ENCODE measurements around the gene CASP14. TPM values are rescaled to one million over a fixed set of nuclear protein-coding genes. Genes with fewer than 3 reads are reported as not detected.

CASP14 gene
- total and polyA plus RNA-seq, 2 of the 8 experiments (the other 6 are each of a cell fraction or from before 2014, with no cell fraction given) = not detected

DNA sequence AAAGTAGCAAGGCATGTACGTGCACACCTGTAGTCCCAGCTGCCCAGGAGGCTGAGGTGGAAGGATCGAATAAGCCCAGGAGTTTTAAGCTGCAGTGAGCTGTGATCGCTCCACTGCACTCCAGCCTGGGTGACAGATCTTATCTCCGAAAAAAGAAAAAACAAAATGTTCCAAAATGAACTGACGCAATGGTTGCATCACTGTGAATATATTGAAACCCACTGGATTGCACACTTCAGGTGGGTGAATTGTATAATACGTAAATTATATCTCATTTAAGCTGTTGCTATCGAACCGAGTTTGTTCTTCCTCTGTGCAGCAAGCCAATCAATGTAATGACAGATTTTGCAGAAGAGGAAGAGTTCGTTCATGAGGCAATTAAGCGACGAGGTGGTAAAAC is 1.6 kb upstream of the CASP14 start:
- peaks cover 54% of the 10 kb centered on the region in 2 experiments for H3K9me3 ChIP-seq (ENCODE audit: insufficient read depth in 2 of 2, low read depth in 1 of 2, low read length in 1 of 2)
- no peak for FAIRE-seq
- POLR2A ChIA-PET (ENCODE audit: partially characterized antibody) = no interaction called here
- H2BK120ac ChIP-seq (replicated peaks; ENCODE audit: low read depth, low read length) = no peak overlapping the region
- no peak overlapping the region for H3K4ac ChIP-seq (replicated peaks; ENCODE audit: insufficient read length, low read depth, low read length)
- no peak overlapping the region for H3K23ac ChIP-seq (ENCODE audit: insufficient read length)
- no peak for TF ChIP-seq CHD2 (IDR thresholded peaks at IDR 0.05; ENCODE audit: low read length)
- no peak overlapping the region for H4K91ac ChIP-seq (replicated peaks; ENCODE audit: insufficient read length, low read length)
- no peak overlapping the region for H3K56ac ChIP-seq (replicated peaks; ENCODE audit: insufficient read length, low read depth, low read length)
- no peak overlapping the region for H3K14ac ChIP-seq (ENCODE audit: insufficient read length)
- no peaks in the 10 kb centered on the region for H4K20me1 ChIP-seq (replicated peaks in 1 of 2; ENCODE audit: control insufficient read depth in 1 of 2, insufficient read depth in 2 of 2, low read length in 2 of 2)
- no peaks in the 10 kb centered on the region for H3K79me1 ChIP-seq (ENCODE audit: low read depth, low read length)
- H3K18ac ChIP-seq (ENCODE audit: extremely low read depth, low read length) = no peak overlapping the region
- H3K4me3 ChIP-seq (ENCODE audit: extremely low read depth in 1 of 4, insufficient read depth in 2 of 4, low read depth in 3 of 4, low read length in 4 of 4) = no peak overlapping the region
- WGBS, 2 experiments (ENCODE audit: extremely low coverage in 1 of 2, insufficient coverage in 1 of 2, insufficient read length in 1 of 2, insufficient replicate concordance in 2 of 2, low coverage in 1 of 2, low lambda C conversion rate in 2 of 2, missing lambda C conversion rate in 1 of 2) = 72% methylated on average over 11 of the region's 11 CpGs; no CpG with 5 or more reads in 1 of the 2 experiments
- no peaks in the 10 kb centered on the region for H3K79me2 ChIP-seq (ENCODE audit: control insufficient read depth in 1 of 2, insufficient read depth in 2 of 2, low read length in 2 of 2)
- H3K9ac ChIP-seq (replicated peaks in 1 of 4; ENCODE audit: extremely low read depth in 1 of 4, low read depth in 3 of 4, low read length in 3 of 4) = no peak overlapping the region
- H4K5ac ChIP-seq (ENCODE audit: insufficient read length, low read depth, low read length) = no peak overlapping the region
- DNase-seq (ENCODE audit: low read depth in 1 of 2, low spot score in 2 of 2) = no peak
- no peak overlapping the region for H3K4me2 ChIP-seq (ENCODE audit: insufficient read depth in 1 of 2, low read depth in 2 of 2, low read length in 2 of 2)
- CTCF ChIA-PET (ENCODE audit: partially characterized antibody) = no interaction called here
- H2BK20ac ChIP-seq (ENCODE audit: low read length) = no peak overlapping the region
- no peak overlapping the region for H3K27ac ChIP-seq (ENCODE audit: low read depth, low read length)
- no peak overlapping the region for H2AK5ac ChIP-seq (ENCODE audit: low read depth, low read length)
- no peak overlapping the region for H2BK5ac ChIP-seq (ENCODE audit: low read depth, low read length)
- no peak overlapping the region for H2AFZ ChIP-seq (ENCODE audit: low read length)
- no peaks in the 10 kb centered on the region for H3K27me3 ChIP-seq (replicated peaks in 1 of 4; ENCODE audit: control insufficient read depth in 3 of 4, extremely low read depth in 1 of 4, insufficient read depth in 3 of 4, low read length in 3 of 4)
- H3K23me2 ChIP-seq (ENCODE audit: low read depth, low read length) = peaks cover 5% of the 10 kb centered on the region; the same call in 1 of the 2 replicates
- H2BK12ac ChIP-seq (ENCODE audit: low read depth, low read length) = no peak overlapping the region
- H2BK15ac ChIP-seq (ENCODE audit: low read length) = no peak overlapping the region
- H4K8ac ChIP-seq (ENCODE audit: extremely low read depth, insufficient read depth, low read length) = no peak overlapping the region
- no peaks in the 10 kb centered on the region for H3K4me1 ChIP-seq (replicated peaks in 1 of 4; ENCODE audit: control insufficient read depth in 3 of 4, insufficient read depth in 4 of 4, low read length in 3 of 4)
- no peaks in the 10 kb centered on the region for H3K36me3 ChIP-seq (ENCODE audit: control insufficient read depth in 2 of 4, insufficient read depth in 4 of 4, low read length in 3 of 4)
